Keratinocyte (primary cell): ENCODE data around the gene PMEPA1. TPM values are rescaled to one million over a fixed set of nuclear protein-coding genes. Genes with fewer than 3 reads are reported as not detected.

Experiments used
- DNase-seq: peaks from one replicate; pipeline ENCODE4 v3.0.0-alpha.2; 2011; ENCODE audit warnings: low read depth, missing footprints, low spot score
- FAIRE-seq: peaks from 2 replicates; lab custom pipeline; 2011; peaks lifted over from hg19 to GRCh38; lab: Jason Lieb, UNC
- H2AFZ ChIP-seq: 2 replicates; pipeline ENCODE4 v1.6.0; 2012; ENCODE audit warnings: low read length, control low read depth, inconsistent platforms; ENCODE audit not compliant: control insufficient read depth
- H3K27ac ChIP-seq: 2 replicates; pipeline ENCODE4 v1.5.1; 2011; ENCODE audit warnings: low read length; ENCODE audit not compliant: control insufficient read depth, insufficient read depth
- H3K27me3 ChIP-seq: 3 replicates; pipeline ENCODE4 v1.6.0; 2011; ENCODE audit warnings: low read length; ENCODE audit not compliant: control insufficient read depth, insufficient read depth; ENCODE audit errors: extremely low read depth
- H3K36me3 ChIP-seq, 2 experiments: 2 replicates in 1 of 2; 3 replicates in 1 of 2; pipeline ENCODE4 v1.5.1; 2011; ENCODE audit warnings: low read length in 2 of 2, mild to moderate bottlenecking in 1 of 2; ENCODE audit not compliant: control insufficient read depth in 2 of 2, insufficient read depth in 2 of 2; ENCODE audit errors: extremely low read depth in 1 of 2
- H3K4me1 ChIP-seq: 3 replicates; pipeline ENCODE4 v1.5.1; 2011; ENCODE audit warnings: low read length; ENCODE audit not compliant: control insufficient read depth, insufficient read depth; ENCODE audit errors: extremely low read depth
- H3K4me2 ChIP-seq: 3 replicates; pipeline ENCODE4 v1.6.0; 2011; ENCODE audit warnings: low read depth, low read length; ENCODE audit not compliant: control insufficient read depth, insufficient read depth; ENCODE audit errors: extremely low read depth
- H3K4me3 ChIP-seq, 3 experiments: fragments of 200-600 bp in 1 of 3; sonication (generic) in 1 of 3; 2 replicates in 2 of 3; 3 replicates in 1 of 3; pipeline ENCODE4 v1.5.1; 2011 to 2016; ENCODE audit warnings: low read length in 3 of 3, mild to moderate bottlenecking in 3 of 3, control low read depth in 2 of 3, inconsistent platforms in 1 of 3, low read depth in 1 of 3, mixed read lengths in 1 of 3, mixed run types in 1 of 3, moderate library complexity in 1 of 3; ENCODE audit not compliant: control insufficient read depth in 2 of 3, insufficient read depth in 2 of 3; ENCODE audit errors: extremely low read depth in 1 of 3
- H3K79me2 ChIP-seq: 2 replicates; pipeline ENCODE4 v1.6.0; 2012; ENCODE audit warnings: low read length; ENCODE audit not compliant: control insufficient read depth, insufficient read depth
- H3K9ac ChIP-seq: 3 replicates; pipeline ENCODE4 v1.6.0; 2011; ENCODE audit warnings: low read length; ENCODE audit not compliant: control insufficient read depth, insufficient read depth; ENCODE audit errors: extremely low read depth
- H3K9me1 ChIP-seq: 3 replicates; pipeline ENCODE4 v1.6.0; 2011; ENCODE audit warnings: low read length; ENCODE audit not compliant: control insufficient read depth, insufficient read depth; ENCODE audit errors: extremely low read depth
- H3K9me3 ChIP-seq: 2 replicates; pipeline ENCODE4 v1.5.1; 2012; ENCODE audit warnings: low read depth, low read length; ENCODE audit not compliant: control insufficient read depth
- H4K20me1 ChIP-seq: 3 replicates; pipeline ENCODE4 v1.6.0; 2011; ENCODE audit warnings: low read length; ENCODE audit not compliant: control insufficient read depth, insufficient read depth; ENCODE audit errors: extremely low read depth
- EZH2 ChIP-seq: IDR thresholded peaks from one replicate; pipeline ENCODE4 v1.6.1; 2012; ENCODE audit warnings: inconsistent platforms, mild to moderate bottlenecking, low read length, moderate library complexity
- dilution Hi-C: fragments of 300-500 bp; cut with MboI; formaldehyde crosslinking; loops from one replicate; pipeline ENCODE4 v1.7.0; 2020; ENCODE audit warnings: low sequenced_read_pairs; ENCODE audit not compliant: extremely low pct_ligation_motif_present
- polyA plus RNA-seq, 5 experiments: library from polyadenylated mRNA; depleted of rRNA in 3 of 5; stranded (reverse) in 3 of 5; stranded (forward) in 1 of 5; unstranded in 1 of 5; fragments of >200 nt; gene quantifications; 1 replicate in 1 of 5; 2 replicates in 3 of 5; 3 replicates in 1 of 5; pipeline versions ENCODE4 v1.2.1 to v1.2.3, GENCODE V29; 2011 to 2012; ENCODE audit warnings: missing spikeins in 2 of 5, low read depth in 1 of 5, low replicate concordance in 1 of 5
- TF ChIP-seq, protein P1 (sequence below), 3 experiments: IDR thresholded peaks in 1 of 3; conservative IDR thresholded peaks in 1 of 3; optimal IDR thresholded peaks in 1 of 3; 2 replicates in 2 of 3; 3 replicates in 1 of 3; pipeline versions ENCODE3 to v1.5.1; 2011; ENCODE audit warnings: low read length in 3 of 3, mild to moderate bottlenecking in 3 of 3, moderate library complexity in 2 of 3, control low read depth in 1 of 3, inconsistent platforms in 1 of 3; ENCODE audit not compliant: insufficient read depth in 2 of 3; ENCODE audit errors: extremely low read depth in 1 of 3

The PMEPA1 gene
- polyA plus RNA-seq, 1 donor (not counting 4 experiments of a cell fraction or from before 2014, with no cell fraction given) = 29.0 TPM

DNA sequence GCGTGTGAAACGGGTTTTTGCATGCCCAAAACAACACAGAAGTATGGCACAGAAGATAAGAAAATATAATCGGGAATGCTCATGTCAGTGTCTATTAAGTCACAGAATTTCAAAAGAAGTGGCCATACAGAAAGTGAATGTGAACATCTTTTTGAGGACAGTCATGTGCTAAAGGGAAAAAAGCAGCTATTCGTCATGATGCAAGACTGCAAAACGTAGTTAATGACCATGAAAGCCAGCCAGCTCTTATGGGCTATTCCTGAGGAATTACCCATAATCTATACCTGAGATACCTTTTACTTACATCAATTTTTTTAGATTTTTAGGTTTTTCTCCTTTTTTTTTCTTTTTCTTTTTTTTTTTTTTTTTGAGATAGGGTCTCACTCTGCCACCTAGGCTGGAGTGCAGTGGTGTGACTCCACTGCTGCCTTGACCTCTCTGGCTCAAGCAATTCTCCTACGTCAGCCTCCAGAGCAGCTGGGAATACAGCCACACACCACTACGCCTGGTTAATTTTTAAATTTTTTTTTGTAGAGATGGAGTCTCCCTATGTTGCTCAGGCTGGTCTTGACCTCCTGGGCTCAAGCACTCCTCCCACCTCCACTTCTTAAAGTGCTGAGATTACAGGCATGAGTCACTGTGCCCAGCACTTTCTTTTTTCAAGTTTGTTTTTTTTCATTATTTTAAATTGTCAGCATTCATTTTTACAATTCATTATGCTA is 71.5 kb downstream of the PMEPA1 start:
- Histone ChIP-seq H3K4me2 (no peak overlapping the region), H3K79me2 (no peaks in the 10 kb centered on the region), H3K27ac (no peak overlapping the region), H2AFZ (no peak overlapping the region), H3K4me3 (no peak overlapping the region), H3K36me3 (no peaks in the 10 kb centered on the region), H4K20me1 (no peaks in the 10 kb centered on the region), H3K27me3 (peaks cover 34% of the 10 kb centered on the region), H3K9me3 (no peaks in the 10 kb centered on the region), H3K4me1 (no peaks in the 10 kb centered on the region), H3K9ac (no peak overlapping the region), H3K9me1 (no peaks in the 10 kb centered on the region)
- TF ChIP-seq, protein P1, sequence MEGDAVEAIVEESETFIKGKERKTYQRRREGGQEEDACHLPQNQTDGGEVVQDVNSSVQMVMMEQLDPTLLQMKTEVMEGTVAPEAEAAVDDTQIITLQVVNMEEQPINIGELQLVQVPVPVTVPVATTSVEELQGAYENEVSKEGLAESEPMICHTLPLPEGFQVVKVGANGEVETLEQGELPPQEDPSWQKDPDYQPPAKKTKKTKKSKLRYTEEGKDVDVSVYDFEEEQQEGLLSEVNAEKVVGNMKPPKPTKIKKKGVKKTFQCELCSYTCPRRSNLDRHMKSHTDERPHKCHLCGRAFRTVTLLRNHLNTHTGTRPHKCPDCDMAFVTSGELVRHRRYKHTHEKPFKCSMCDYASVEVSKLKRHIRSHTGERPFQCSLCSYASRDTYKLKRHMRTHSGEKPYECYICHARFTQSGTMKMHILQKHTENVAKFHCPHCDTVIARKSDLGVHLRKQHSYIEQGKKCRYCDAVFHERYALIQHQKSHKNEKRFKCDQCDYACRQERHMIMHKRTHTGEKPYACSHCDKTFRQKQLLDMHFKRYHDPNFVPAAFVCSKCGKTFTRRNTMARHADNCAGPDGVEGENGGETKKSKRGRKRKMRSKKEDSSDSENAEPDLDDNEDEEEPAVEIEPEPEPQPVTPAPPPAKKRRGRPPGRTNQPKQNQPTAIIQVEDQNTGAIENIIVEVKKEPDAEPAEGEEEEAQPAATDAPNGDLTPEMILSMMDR (optimal IDR thresholded peaks at IDR 0.05 in 1 of 3, IDR thresholded peaks at IDR 0.05 in 1 of 3, conservative IDR thresholded peaks at IDR 0.05 in 1 of 3; ENCODE audit: extremely low read depth in 1 of 3, insufficient read depth in 2 of 3, low read length in 3 of 3) = no peak
- TF ChIP-seq EZH2 = no peak
- DNase-seq = no peak
- no peak for FAIRE-seq
- dilution Hi-C loops = no loop called here

DNA sequence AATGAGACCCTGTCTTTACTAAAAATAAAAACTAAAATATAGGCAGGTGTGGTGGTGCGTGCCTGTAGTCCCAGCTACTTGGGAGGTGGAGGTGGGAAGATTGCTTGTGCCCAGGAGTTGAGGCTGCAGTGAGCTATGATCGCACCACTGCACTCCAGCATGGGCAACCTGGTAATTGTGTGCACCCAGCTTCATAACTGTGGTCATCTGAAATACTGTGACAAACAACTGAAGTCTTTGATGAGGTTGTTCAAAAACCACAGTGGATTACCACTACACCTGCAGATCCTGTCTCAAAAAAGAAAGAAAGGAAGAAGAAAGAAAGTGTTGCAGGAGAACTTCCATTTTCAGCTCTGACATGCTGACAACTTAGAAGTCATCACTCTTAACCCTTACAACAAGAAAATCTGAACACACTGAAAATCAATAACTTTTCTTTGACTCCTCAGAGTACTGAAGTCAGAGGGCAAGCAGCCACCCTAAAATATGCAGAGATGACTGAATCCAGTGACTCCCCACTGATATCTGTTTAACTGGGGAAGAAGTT is 75.8 kb downstream of the PMEPA1 start:
- dilution Hi-C loops = no loop called here
- H3K27me3 ChIP-seq = peaks cover 34% of the 10 kb centered on the region
- TF ChIP-seq EZH2 = no peak
- TF ChIP-seq, protein P1 (optimal IDR thresholded peaks at IDR 0.05 in 1 of 3, IDR thresholded peaks at IDR 0.05 in 1 of 3, conservative IDR thresholded peaks at IDR 0.05 in 1 of 3; ENCODE audit: extremely low read depth in 1 of 3, insufficient read depth in 2 of 3, low read length in 3 of 3) = no peak
- H3K79me2 ChIP-seq = no peaks in the 10 kb centered on the region
- H3K4me2 ChIP-seq = no peak overlapping the region
- no peak overlapping the region for H3K9ac ChIP-seq
- H3K9me1 ChIP-seq = no peaks in the 10 kb centered on the region
- FAIRE-seq (no peak), DNase-seq (no peak)
- no peaks in the 10 kb centered on the region for H3K9me3 ChIP-seq
- no peaks in the 10 kb centered on the region for H4K20me1 ChIP-seq
- H3K36me3 ChIP-seq = no peaks in the 10 kb centered on the region
- H3K27ac ChIP-seq = no peak overlapping the region
- H2AFZ ChIP-seq = no peak overlapping the region
- no peaks in the 10 kb centered on the region for H3K4me1 ChIP-seq
- H3K4me3 ChIP-seq = no peak overlapping the region
